ENCODE measurements around the gene TMEM181.

GRCh38 chr6:158633127-158633526 is 73.2 kb downstream of the TMEM181 start:
- TF ChIP-seq POLR2AphosphoS5 (IDR thresholded peaks at IDR 0.05; ENCODE audit: insufficient read depth in 1 of 2, low read depth in 1 of 2), result no peak
- TF ChIP-seq, protein P1, sequence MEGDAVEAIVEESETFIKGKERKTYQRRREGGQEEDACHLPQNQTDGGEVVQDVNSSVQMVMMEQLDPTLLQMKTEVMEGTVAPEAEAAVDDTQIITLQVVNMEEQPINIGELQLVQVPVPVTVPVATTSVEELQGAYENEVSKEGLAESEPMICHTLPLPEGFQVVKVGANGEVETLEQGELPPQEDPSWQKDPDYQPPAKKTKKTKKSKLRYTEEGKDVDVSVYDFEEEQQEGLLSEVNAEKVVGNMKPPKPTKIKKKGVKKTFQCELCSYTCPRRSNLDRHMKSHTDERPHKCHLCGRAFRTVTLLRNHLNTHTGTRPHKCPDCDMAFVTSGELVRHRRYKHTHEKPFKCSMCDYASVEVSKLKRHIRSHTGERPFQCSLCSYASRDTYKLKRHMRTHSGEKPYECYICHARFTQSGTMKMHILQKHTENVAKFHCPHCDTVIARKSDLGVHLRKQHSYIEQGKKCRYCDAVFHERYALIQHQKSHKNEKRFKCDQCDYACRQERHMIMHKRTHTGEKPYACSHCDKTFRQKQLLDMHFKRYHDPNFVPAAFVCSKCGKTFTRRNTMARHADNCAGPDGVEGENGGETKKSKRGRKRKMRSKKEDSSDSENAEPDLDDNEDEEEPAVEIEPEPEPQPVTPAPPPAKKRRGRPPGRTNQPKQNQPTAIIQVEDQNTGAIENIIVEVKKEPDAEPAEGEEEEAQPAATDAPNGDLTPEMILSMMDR (IDR thresholded peaks at IDR 0.05), result no peak

Measured in vagina (tissue), 2 donors.